HG03469 (cell line): ENCODE results near the gene OR4D9.
"Not testable (repeated sequence)": the region's sequence is repeated elsewhere in the genome, so short reads cannot be mapped to it uniquely, and the experiment has no call there.

ENCODE experiments used
- ATAC-seq: cut with Tn5 transposase; IDR thresholded peaks from one replicate; pipeline ENCODE4 v1.9.1; 2021; ENCODE audit warnings: mild to moderate bottlenecking, moderate library complexity, moderate number of reproducible peaks; ENCODE audit not compliant: unreplicated experiment

OR4D9 gene

GRCh38 chr11:59510941-59511589 is at the start of gene OR4D9:
Gene OR4D9 (plus strand): TSS chr11:59511539. CDS start chr11:59514913, 3,374 bp downstream.
- no peak for ATAC-seq

- ATAC-seq: no peak
These were observed 48.1 kb upstream of the OR4D9 start for GRCh38 chr11:59463190-59463641.

GRCh38 chr11:59473015-59473414 is 38.3 kb upstream of the OR4D9 start, which contains the start of gene OR4D10:
Gene OR4D10 (plus strand): TSS chr11:59473315. CDS start chr11:59477430, 4,115 bp downstream.
- ATAC-seq: no peak

GRCh38 chr11:59475176-59475575 is 36.2 kb upstream of the OR4D9 start:
- no peak for ATAC-seq

GRCh38 chr11:59479906-59480305 is 31.4 kb upstream of the OR4D9 start:
- ATAC-seq: no peak

GRCh38 chr11:59480359-59480758 is 31.0 kb upstream of the OR4D9 start:
- ATAC-seq: no peak

GRCh38 chr11:59501931-59502330 is 9.4 kb upstream of the OR4D9 start:
- no peak for ATAC-seq

- no peak for ATAC-seq
These were observed 8.1 kb upstream of the OR4D9 start, which contains the start of gene OR4D11 for GRCh38 chr11:59503276-59503675. Gene OR4D11 (plus strand): TSS chr11:59503576. CDS start chr11:59503576, 0 bp downstream.

- no peak for ATAC-seq
These were observed 336 bp downstream of the OR4D9 start for GRCh38 chr11:59511675-59512074.

GRCh38 chr11:59520139-59520538 is 8.8 kb downstream of the OR4D9 start:
- not testable (repeated sequence) for ATAC-seq

- ATAC-seq: no peak
These were observed 9.4 kb downstream of the OR4D9 start for GRCh38 chr11:59520741-59521140.

GRCh38 chr11:59523541-59523940 is 12.2 kb downstream of the OR4D9 start:
- ATAC-seq: no peak

- no peak for ATAC-seq
These were observed 17.4 kb downstream of the OR4D9 start for GRCh38 chr11:59528711-59529110.

- ATAC-seq: no peak
These were observed 21.3 kb downstream of the OR4D9 start for GRCh38 chr11:59532620-59533019.

GRCh38 chr11:59534676-59535075 is 23.3 kb downstream of the OR4D9 start:
- no peak for ATAC-seq

- ATAC-seq: no peak
These were observed 30.9 kb downstream of the OR4D9 start for GRCh38 chr11:59542142-59542810.

- not testable (repeated sequence) for ATAC-seq
These were observed 32.4 kb downstream of the OR4D9 start for GRCh38 chr11:59543713-59544112.

- no peak for ATAC-seq
These were observed 33.5 kb downstream of the OR4D9 start for GRCh38 chr11:59544869-59545178.

- ATAC-seq: no peak
These were observed 34.1 kb downstream of the OR4D9 start for GRCh38 chr11:59545179-59546020.

GRCh38 chr11:59547605-59548308 is 36.4 kb downstream of the OR4D9 start:
- not testable (repeated sequence) for ATAC-seq

GRCh38 chr11:59548309-59548656 is 36.9 kb downstream of the OR4D9 start:
- ATAC-seq: no peak
